Stimulated activated CD4-positive, alpha-beta T cell treated with anti-CD3 and anti-CD28 coated beads, TNF-alpha, amount 100 ng/mL, for 1 hour (primary cell): ENCODE data around the gene RUFY1.
"Not testable (repeated sequence)": the region's sequence is repeated elsewhere in the genome, so short reads cannot be mapped to it uniquely, and the experiment has no call there.

Source experiments
- DNase-seq, 3 donors: peaks; one replicate each; pipeline ENCODE4 v3.0.0-alpha.2; 2020; ENCODE audit warnings: low read depth in 3 of 3, low spot score in 1 of 3

The RUFY1 gene

DNA sequence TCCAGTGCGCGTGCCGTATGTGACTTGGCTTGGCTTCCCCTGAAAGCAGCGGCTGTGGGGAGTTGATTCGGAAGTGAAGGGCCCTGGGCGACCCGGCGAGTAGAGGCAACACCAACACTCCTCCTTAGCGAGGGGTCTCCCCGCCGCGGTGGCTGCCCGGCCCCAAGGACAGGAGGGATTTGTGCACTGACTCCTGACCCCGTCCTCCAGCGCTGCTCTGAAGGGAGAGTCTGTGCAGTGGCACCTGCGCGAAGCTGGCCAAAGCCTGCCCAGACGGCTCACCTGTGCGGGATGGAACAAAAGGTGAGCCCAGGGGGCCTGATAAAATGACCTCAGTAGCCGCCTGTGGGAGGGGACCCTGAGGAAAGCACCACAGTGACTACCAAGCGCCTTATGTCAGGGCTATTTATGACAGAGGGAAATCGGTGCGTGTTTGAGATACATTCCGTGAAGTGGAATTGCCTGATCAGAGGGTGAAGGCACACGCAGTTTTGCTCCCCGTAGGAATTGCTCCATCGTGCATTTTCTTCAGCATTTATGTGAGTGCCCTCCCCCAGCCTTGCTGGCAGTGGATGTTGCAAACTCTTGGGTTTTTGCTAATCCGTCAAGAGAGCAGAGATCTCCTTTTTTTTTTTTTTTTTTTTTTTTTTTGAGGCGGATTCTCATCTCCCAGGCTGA, 108.0 kb downstream of the RUFY1 start:
- DNase-seq, result not testable (repeated sequence)
